Measurements from ENCODE around the gene ACSL3. TPM values are rescaled to one million over a fixed set of nuclear protein-coding genes. Genes with fewer than 3 reads are reported as not detected.
"Not testable (repeated sequence)": the region's sequence is repeated elsewhere in the genome, so short reads cannot be mapped to it uniquely, and the experiment has no call there.

The ACSL3 gene
- total RNA-seq, 8 experiments from 2014 or later, result 55.0 to 253 (median 94.8) TPM

GRCh38 chr2:222861411-222862105 lies 722 bp downstream of the ACSL3 start:
- Histone ChIP-seq H3K4me1 (replicated peaks in 1 of 2) (peaks cover 14 to 32% of the 10 kb centered on the region in 2 donors), H3K4me3 (peak overlapping the region; percentile 58 to 91 (median 84)), H3K27ac (peak overlapping the region; percentile 91 to 94)
- in situ Hi-C loops (cut with MboI; ENCODE audit: low pct_unique_long_range_greater_than_20kb in 2 of 9, low sequenced_read_pairs in 9 of 9, unreplicated experiment in 9 of 9), result no loop called here
- peak in 2 of 8 experiments; percentile 35 to 39 for ATAC-seq (replicated peaks in 6 of 8)
- 0 to 14% (median 1%) methylated on average over 1 to 16 of the region's 42 CpGs; no CpG with 5 or more reads in 4 of the 10 experiments for WGBS, 10 experiments

DNA sequence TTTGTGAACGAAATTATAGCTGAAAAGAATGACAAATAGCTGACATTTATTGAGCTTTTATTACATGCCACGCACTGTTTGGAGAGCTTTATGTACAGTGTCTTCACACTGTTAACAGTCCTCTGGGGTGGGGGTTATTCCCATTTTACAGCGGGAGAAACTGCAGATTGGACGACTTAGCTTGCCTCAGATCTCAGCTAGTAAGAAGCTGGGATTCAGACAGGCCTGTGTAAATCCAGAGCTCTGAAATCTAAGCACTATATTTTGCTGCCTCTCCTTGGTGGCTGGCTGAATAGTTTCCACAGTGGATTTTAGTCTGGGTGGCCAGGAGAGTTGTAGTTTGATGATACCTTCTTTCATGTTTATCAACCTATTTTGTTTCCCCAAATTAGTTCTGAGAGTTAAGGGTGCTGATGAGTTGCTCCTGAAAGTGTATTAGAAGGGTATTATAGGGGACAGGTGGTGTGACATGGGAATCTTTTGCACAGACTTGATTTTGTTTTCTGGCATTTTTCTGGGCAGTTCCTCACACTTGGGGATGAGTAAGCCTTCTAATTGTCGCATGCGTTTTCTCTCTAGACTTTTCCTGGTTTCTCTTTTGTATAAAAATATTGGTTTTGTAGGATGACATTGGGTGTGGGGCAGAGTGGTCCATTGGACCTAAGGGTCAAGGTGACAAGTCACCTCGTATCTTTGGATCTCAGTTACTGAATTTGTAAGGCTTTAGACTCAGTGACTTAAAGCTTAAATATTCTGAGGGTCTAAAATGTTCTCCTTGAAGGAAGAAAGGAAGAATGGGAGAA lies 1.5 kb downstream of the ACSL3 start:
- no peak overlapping the region for H3K27ac ChIP-seq
- peaks cover 14 to 32% of the 10 kb centered on the region in 2 donors for H3K4me1 ChIP-seq (replicated peaks in 1 of 2)
- in situ Hi-C loops (cut with MboI; ENCODE audit: low pct_unique_long_range_greater_than_20kb in 2 of 9, low sequenced_read_pairs in 9 of 9, unreplicated experiment in 9 of 9), result no loop called here
- H3K4me3 ChIP-seq, result peak overlapping the region; percentile 58 to 91 (median 84)
- 0 to 13% (median 7%) methylated on average over 1 to 7 of the region's 7 CpGs; no CpG with 5 or more reads in 1 of the 10 experiments for WGBS, 10 experiments
- ATAC-seq (replicated peaks in 6 of 8), result peak in 1 of 8 experiments; percentile 2

GRCh38 chr2:222862909-222863544 lies 2.2 kb downstream of the ACSL3 start:
- H3K27ac ChIP-seq, result no peak overlapping the region
- in situ Hi-C loops (cut with MboI; ENCODE audit: low pct_unique_long_range_greater_than_20kb in 2 of 9, low sequenced_read_pairs in 9 of 9, unreplicated experiment in 9 of 9), result no loop called here

DNA sequence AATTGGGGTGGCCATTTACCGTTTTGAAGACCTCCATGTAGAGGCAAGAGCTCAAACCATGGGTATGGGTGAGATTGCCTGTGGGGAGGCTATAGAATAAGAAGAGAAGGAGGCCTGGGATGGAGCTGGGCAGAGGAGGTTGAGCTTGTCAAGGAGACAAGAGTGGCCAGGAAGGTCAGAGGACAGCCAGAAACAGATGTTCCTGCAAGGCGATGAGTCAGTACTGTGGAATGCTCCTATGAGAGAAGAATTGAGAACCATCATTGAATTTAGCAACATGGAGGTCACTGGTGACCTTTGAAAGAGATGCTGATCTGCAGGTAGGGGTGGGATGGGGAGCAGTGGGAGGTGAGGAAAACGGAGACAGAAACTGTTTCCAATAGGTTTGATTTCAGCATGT lies 3.5 kb downstream of the ACSL3 start:
- WGBS, 10 experiments, result 63 to 100% (median 75%) methylated on average over 1 to 3 of the region's 3 CpGs; no CpG with 5 or more reads in 3 of the 10 experiments
- in situ Hi-C loops (cut with MboI; ENCODE audit: low pct_unique_long_range_greater_than_20kb in 2 of 9, low sequenced_read_pairs in 9 of 9, unreplicated experiment in 9 of 9), result no loop called here
- ATAC-seq (replicated peaks in 6 of 8), result peak in 2 of 8 experiments; percentile 1 to 6
- H3K27ac ChIP-seq, result no peak overlapping the region
- H3K4me3 ChIP-seq, result no peak overlapping the region
- H3K4me1 ChIP-seq (replicated peaks in 1 of 2), result peaks cover 14 to 35% of the 10 kb centered on the region in 2 donors

More at GRCh38 chr2:222862909-222863544, 2.2 kb downstream of the ACSL3 start:
- peak overlapping the region; percentile 58 to 91 (median 84) for H3K4me3 ChIP-seq
- H3K4me1 ChIP-seq (replicated peaks in 1 of 2), result peaks cover 14 to 32% of the 10 kb centered on the region in 2 donors
- 8 to 63% (median 38%) methylated on average over 2 to 6 of the region's 6 CpGs; no CpG with 5 or more reads in 1 of the 10 experiments for WGBS, 10 experiments
- peak in 3 of 8 experiments; percentile 0 to 9 (median 8) for ATAC-seq (replicated peaks in 6 of 8)

- H3K4me1 ChIP-seq (replicated peaks in 1 of 2), result peaks cover 13 to 37% of the 10 kb centered on the region in 2 donors
Measured at GRCh38 chr2:222865301-222865700, 4.5 kb downstream of the ACSL3 start.

DNA sequence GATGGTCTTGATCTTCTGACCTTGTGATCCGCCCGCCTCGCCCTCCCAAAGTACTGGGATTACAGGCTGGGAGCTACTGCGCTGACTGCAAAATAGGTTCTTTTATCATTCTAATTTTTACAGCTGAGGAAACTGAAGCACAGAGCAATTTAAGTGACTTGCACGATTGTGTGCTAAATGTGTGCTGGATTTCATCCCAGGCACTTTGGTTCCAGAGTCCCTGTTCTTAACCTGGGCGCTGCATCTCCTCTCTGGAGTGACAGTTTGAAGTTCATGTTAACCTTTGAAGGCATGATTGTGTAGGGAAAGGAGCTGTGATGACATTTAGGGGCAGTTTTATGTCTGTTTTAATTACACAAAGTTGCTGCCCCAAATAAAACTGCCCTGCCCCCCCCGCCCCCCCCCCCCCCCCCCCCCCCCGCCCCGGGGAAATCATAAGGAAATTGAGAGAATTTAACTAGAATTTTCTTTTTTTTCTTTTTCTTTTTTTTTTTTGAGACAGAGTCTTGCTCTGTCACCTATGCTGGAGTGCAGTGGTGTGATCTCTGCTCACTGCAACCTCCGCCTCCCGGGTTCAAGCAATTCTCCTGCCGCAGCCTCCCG lies 5.6 kb downstream of the ACSL3 start:
- no peak overlapping the region for H3K27ac ChIP-seq
- peaks cover 13 to 38% of the 10 kb centered on the region in 2 donors for H3K4me1 ChIP-seq (replicated peaks in 1 of 2)
- ATAC-seq (replicated peaks in 6 of 8), result no peak
- in situ Hi-C loops (cut with MboI; ENCODE audit: low pct_unique_long_range_greater_than_20kb in 2 of 9, low sequenced_read_pairs in 9 of 9, unreplicated experiment in 9 of 9), result no loop called here
- 52 to 100% (median 81%) methylated on average over 1 to 7 of the region's 13 CpGs; no CpG with 5 or more reads in 1 of the 10 experiments for WGBS, 10 experiments
- no peak overlapping the region for H3K4me3 ChIP-seq

More at GRCh38 chr2:222865301-222865700, 4.5 kb downstream of the ACSL3 start:
- 80 to 100% (median 93%) methylated on average over 1 to 2 of the region's 2 CpGs; no CpG with 5 or more reads in 4 of the 10 experiments for WGBS, 10 experiments
- no peak overlapping the region for H3K27ac ChIP-seq
- no peak overlapping the region for H3K4me3 ChIP-seq
- in situ Hi-C loops (cut with MboI; ENCODE audit: low pct_unique_long_range_greater_than_20kb in 2 of 9, low sequenced_read_pairs in 9 of 9, unreplicated experiment in 9 of 9), result no loop called here
- no peak for ATAC-seq (replicated peaks in 6 of 8)

- in situ Hi-C loops (cut with MboI; ENCODE audit: low pct_unique_long_range_greater_than_20kb in 2 of 9, low sequenced_read_pairs in 9 of 9, unreplicated experiment in 9 of 9); H3K27ac ChIP-seq; ATAC-seq (replicated peaks in 6 of 8); H3K4me3 ChIP-seq: not testable (repeated sequence)
- WGBS, 10 experiments, result 80 to 100% (median 96%) methylated on average over 1 to 8 of the region's 8 CpGs; no CpG with 5 or more reads in 1 of the 10 experiments
- H3K4me1 ChIP-seq (replicated peaks in 1 of 2), result peaks cover 13 to 25% of the 10 kb centered on the region in 2 donors
Measured at GRCh38 chr2:222868560-222869251, 7.9 kb downstream of the ACSL3 start.

- in situ Hi-C loops (cut with MboI; ENCODE audit: low pct_unique_long_range_greater_than_20kb in 2 of 9, low sequenced_read_pairs in 9 of 9, unreplicated experiment in 9 of 9), result no loop called here
- no peak for ATAC-seq (replicated peaks in 6 of 8)
- Histone ChIP-seq H3K4me1 (replicated peaks in 1 of 2) (peaks cover 11 to 20% of the 10 kb centered on the region in 2 donors), H3K27ac (no peak overlapping the region), H3K4me3 (no peak overlapping the region)
Measured at GRCh38 chr2:222869252-222869560, 8.4 kb downstream of the ACSL3 start.

- peaks cover 5 to 14% of the 10 kb centered on the region in 2 donors for H3K4me1 ChIP-seq (replicated peaks in 1 of 2)
- no peak overlapping the region for H3K4me3 ChIP-seq
- peak in 1 of 8 experiments; percentile 13 for ATAC-seq (replicated peaks in 6 of 8)
- in situ Hi-C loops (cut with MboI; ENCODE audit: low pct_unique_long_range_greater_than_20kb in 2 of 9, low sequenced_read_pairs in 9 of 9, unreplicated experiment in 9 of 9), result no loop called here
- no peak overlapping the region for H3K27ac ChIP-seq
- 80 to 100% (median 95%) methylated on average over 1 to 5 of the region's 5 CpGs; no CpG with 5 or more reads in 4 of the 10 experiments for WGBS, 10 experiments
Measured at GRCh38 chr2:222871291-222871690, 10.5 kb downstream of the ACSL3 start.

DNA sequence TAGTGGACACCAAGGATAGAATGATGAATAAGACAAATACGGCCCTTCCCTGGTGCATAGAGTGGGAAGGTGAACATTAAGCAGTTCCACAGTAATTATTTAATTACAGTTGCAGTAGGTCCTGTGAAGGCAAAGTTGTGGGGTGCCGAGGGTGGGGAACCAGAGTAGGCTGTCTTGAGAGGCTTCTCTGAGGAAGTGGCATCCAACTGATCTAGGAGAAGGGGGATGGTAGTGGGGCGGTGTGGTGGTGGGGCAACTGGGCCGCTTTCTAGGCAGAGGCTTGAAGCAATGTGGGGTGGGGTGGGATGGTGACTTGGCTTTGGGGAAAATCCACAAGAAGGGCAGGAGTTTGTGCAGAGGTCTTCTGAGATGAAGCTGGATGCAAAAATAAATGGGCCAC lies 11.7 kb downstream of the ACSL3 start:
- Histone ChIP-seq H3K4me3 (no peak overlapping the region), H3K27ac (no peak overlapping the region), H3K4me1 (replicated peaks in 1 of 2) (peaks cover 5 to 14% of the 10 kb centered on the region in 2 donors)
- WGBS, 10 experiments, result 80 to 100% methylated on average over 1 of the region's 4 CpGs; no CpG with 5 or more reads in 8 of the 10 experiments
- in situ Hi-C loops (cut with MboI; ENCODE audit: low pct_unique_long_range_greater_than_20kb in 2 of 9, low sequenced_read_pairs in 9 of 9, unreplicated experiment in 9 of 9), result no loop called here
- ATAC-seq (replicated peaks in 6 of 8), result peak in 1 of 8 experiments; percentile 9

DNA sequence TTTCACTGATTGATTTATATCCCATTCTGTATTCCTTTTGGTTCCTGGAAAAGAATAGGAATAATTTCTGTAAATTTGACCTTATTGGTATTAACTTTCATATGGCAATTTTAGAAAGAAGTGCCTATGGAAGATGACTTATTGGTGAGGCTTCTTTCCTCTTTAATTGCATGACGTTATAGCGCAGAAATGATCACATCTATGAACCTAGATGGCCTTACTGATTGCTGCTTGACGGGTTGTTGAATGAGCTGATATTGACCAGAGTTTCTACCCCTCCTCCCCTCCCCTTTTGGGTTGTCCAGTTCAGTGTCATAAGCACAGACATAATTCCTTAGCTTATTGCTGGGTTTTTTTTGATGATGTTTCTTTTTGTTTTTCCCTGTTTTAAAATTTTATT lies 14.6 kb downstream of the ACSL3 start:
- Histone ChIP-seq H3K4me1 (replicated peaks in 1 of 2) (peaks cover 0 to 4% of the 10 kb centered on the region in 2 donors), H3K4me3 (no peak overlapping the region), H3K27ac (no peak overlapping the region)
- ATAC-seq (replicated peaks in 6 of 8), result no peak
- WGBS, 10 experiments, result 40 to 100% (median 100%) methylated on average over 1 to 3 of the region's 3 CpGs; no CpG with 5 or more reads in 4 of the 10 experiments
- in situ Hi-C loops (cut with MboI; ENCODE audit: low pct_unique_long_range_greater_than_20kb in 2 of 9, low sequenced_read_pairs in 9 of 9, unreplicated experiment in 9 of 9), result no loop called here

DNA sequence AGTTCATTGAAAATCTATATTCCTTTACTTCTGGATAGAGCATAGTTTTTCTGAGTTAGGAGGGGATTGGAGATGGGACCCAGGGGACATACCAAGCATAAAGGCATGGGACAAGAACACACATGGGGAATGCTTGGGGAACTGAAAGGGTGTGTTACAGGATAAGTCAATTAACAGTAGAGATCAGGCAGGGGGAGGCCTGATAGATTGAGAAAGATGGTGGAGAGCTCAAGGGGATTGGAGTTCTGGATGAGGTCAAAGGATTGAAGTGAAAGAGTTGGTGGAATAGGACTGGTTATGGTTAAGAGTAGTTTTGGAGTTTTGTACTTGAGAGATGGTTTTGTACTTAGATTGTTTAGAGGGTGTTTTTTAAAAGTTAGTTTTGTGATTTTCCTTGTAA lies 16.1 kb downstream of the ACSL3 start:
- Histone ChIP-seq H3K27ac (no peak overlapping the region), H3K4me3 (no peak overlapping the region), H3K4me1 (replicated peaks in 1 of 2) (peaks cover 0 to 4% of the 10 kb centered on the region in 2 donors)
- ATAC-seq (replicated peaks in 6 of 8), result no peak
- in situ Hi-C loops (cut with MboI; ENCODE audit: low pct_unique_long_range_greater_than_20kb in 2 of 9, low sequenced_read_pairs in 9 of 9, unreplicated experiment in 9 of 9), result no loop called here
